K562 (cell line): ENCODE measurements around the gene GDF9. TPM values are rescaled to one million over a fixed set of nuclear protein-coding genes. Genes with fewer than 3 reads are reported as not detected.
A peak's percentile ranks its signal among the peaks of the same experiment; 100 is the strongest.

Experiments
- FOSL1 ChIP-seq: fragments of 200-800 bp; sonication (Bioruptor generic); conservative IDR thresholded peaks from 2 replicates; pipeline ENCODE4 v1.6.1; 2016; ENCODE audit warnings: missing genetic modification characterization, missing compliant biosample characterization
- HDAC8 ChIP-seq: fragments of 450-650 bp; IDR thresholded peaks from 2 replicates; pipeline ENCODE4 v1.6.1; 2016; ENCODE audit warnings: mild to moderate bottlenecking, missing genetic modification characterization, moderate library complexity, missing compliant biosample characterization
- NR2C2 ChIP-seq, 2 experiments: fragments of 200-800 bp in 1 of 2; sonication (Bioruptor generic) in 1 of 2; sonication (generic) in 1 of 2; formaldehyde crosslinking in 1 of 2; IDR thresholded peaks; 2 replicates each; pipeline versions ENCODE4 v1.6.1 to v1.8.0; 2016 to 2022; ENCODE audit warnings: mild to moderate bottlenecking in 1 of 2, missing compliant biosample characterization in 1 of 2, missing genetic modification characterization in 1 of 2, missing genetic modification reagents in 1 of 2
- PTTG1 ChIP-seq: fragments of 450-650 bp; IDR thresholded peaks from 2 replicates; pipeline ENCODE4 v1.6.1; 2016; ENCODE audit warnings: low read depth, mild to moderate bottlenecking, missing genetic modification characterization, missing compliant biosample characterization
- YY1 ChIP-seq, 3 experiments: IDR thresholded peaks; 2 replicates each; pipeline ENCODE4 v1.6.1; 2011; ENCODE audit warnings: low read length in 2 of 3, mild to moderate bottlenecking in 2 of 3, moderate library complexity in 2 of 3, borderline replicate concordance in 1 of 3, control low read depth in 1 of 3, low read depth in 1 of 3; ENCODE audit not compliant: insufficient read depth in 3 of 3, insufficient replicate concordance in 2 of 3, control insufficient read depth in 1 of 3, insufficient read length in 1 of 3; ENCODE audit errors: extremely low read depth in 1 of 3
- ZBTB2 ChIP-seq: fragments of 450-650 bp; IDR thresholded peaks from 2 replicates; pipeline ENCODE4 v1.6.1; 2016; ENCODE audit warnings: antibody characterized with exemption
- ZNF347 ChIP-seq: fragments of 450-650 bp; formaldehyde crosslinking; IDR thresholded peaks from 2 replicates; pipeline ENCODE4 v1.4.0; 2020; ENCODE audit warnings: low read depth, mild to moderate bottlenecking, moderate library complexity
- polyA plus RNA-seq, 8 experiments: library from polyadenylated mRNA; depleted of rRNA in 4 of 8; stranded (reverse) in 5 of 8; unstranded in 3 of 8; fragments of >200 nt; fragmentation: Nextera tagmentation in 2 of 8; fragmentation: Illumina TruSeq in 1 of 8; extraction: Ambion mirVana in 2 of 8; extraction: Trizol in 1 of 8; gene quantifications; 2 replicates each; pipeline versions ENCODE4 v1.2.1 to v1.2.3, GENCODE V29; 2011 to 2014; ENCODE audit warnings: inconsistent platforms in 1 of 8, missing spikeins in 1 of 8
- total RNA-seq, 7 experiments: library from RNA; depleted of rRNA in 6 of 7; stranded (reverse); fragments of >200 nt in 6 of 7; fragmentation: Illumina TruSeq in 2 of 7; extraction: Trizol in 2 of 7; gene quantifications; 2 replicates each; pipeline versions ENCODE4 v1.2.1 to v1.2.3, GENCODE V29; 2011 to 2021; ENCODE audit warnings: low replicate concordance in 1 of 7
- TF ChIP-seq, protein P1 (sequence below): fragments of 250-450 bp; sonication (Bioruptor Pico); IDR thresholded peaks from 2 replicates; pipeline ENCODE4 v1.5.0; 2021; ENCODE audit warnings: mild to moderate bottlenecking, moderate library complexity

Gene GDF9
- total and polyA plus RNA-seq, 9 of the 15 experiments (the other 6 are each of a cell fraction or from before 2014, with no cell fraction given): 0.10 to 0.70 (median 0.20) TPM; not detected in 1

- TF ChIP-seq, protein P1, sequence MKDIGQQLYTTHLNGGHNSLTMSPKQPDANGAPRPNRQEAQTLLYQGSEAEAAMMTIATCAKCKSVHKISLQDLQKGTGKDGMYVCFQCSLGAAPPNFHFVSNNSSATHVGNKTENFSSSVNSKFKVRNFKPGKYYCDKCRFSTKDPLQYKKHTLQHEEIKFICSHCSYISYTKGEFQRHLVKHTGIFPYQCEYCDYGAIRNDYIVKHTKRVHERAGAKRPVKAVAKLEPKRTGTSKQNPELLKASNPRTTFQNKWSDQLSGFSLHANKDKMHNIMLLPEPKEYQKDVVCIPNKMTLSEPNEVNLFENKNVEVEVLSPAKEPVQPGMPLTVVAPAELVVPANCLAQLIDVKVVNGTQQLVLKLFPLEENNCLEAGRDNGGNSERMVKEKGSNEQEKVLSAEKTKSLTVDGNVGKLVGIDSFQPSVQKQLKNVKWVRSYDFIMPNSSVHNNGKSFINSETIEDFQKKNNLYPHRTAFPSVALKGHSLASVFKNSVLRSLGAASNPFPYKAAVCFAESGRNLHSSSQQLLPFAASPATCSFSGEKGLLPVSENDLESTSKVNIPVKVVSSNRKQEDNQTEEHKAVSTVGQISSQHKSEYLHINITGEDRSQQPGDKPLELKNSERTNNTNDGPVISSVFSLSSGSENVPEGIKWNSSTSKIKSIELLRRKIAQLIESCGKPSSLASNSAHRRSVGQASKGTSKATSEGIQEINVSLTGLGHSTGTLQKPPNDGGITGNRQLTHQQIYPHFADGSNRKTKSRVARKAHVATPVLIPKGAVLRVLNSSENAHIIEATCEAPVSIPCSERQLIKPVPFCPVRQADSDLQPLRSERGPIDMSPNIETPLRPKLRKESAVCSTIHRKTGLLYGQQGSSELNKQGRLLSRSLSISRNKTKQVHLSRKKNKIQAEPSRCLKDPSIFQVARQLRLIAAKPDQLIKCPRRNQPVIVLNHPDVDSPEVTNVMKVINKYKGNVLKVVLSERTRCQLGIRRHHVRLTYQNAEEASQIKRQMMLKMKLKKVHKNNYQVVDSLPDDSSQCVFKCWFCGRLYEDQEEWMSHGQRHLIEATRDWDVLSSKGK (CRISPR knock-in tag): no peak
- TF ChIP-seq NR2C2 (CRISPR knock-in tag; IDR thresholded peaks at IDR 0.05) (no peak), NR2C2 (tag; IDR thresholded peaks at IDR 0.05) (peak; percentile 6; the same call in 1 of the 2 replicates), YY1 (IDR thresholded peaks at IDR 0.05; ENCODE audit: borderline replicate concordance in 1 of 3, control insufficient read depth in 1 of 3, extremely low read depth in 1 of 3, insufficient read depth in 3 of 3, insufficient read length in 1 of 3, insufficient replicate concordance in 2 of 3, low read depth in 1 of 3, low read length in 2 of 3) (peak in 1 of 3 experiments; percentile 4), FOSL1 (tag) (no peak), ZBTB2 (0 out of 2 replicates have a peak, but pooled peaks have one; percentile 3), ZNF347 (no peak), PTTG1 (tag) (no peak), HDAC8 (tag) (no peak)
- TF ChIP-seq, all 486 proteins: peak for 6
These were observed 35.0 kb downstream of the GDF9 start (continued) for GRCh38 chr5:132831095-132831860.
